Spleen (tissue), 13 donors: ENCODE measurements around the gene FEN1. TPM values are rescaled to one million over a fixed set of nuclear protein-coding genes. Genes with fewer than 3 reads are reported as not detected.

Experiments used
- DNase-seq: peaks from one replicate; pipeline ENCODE4 v3.0.0-alpha.2; 2020
- H3K27ac ChIP-seq, 8 donors: fragments of 200-600 bp; sonication (generic) in 7 of 8; 1 replicate in 4 of 8; 2 replicates in 4 of 8; pipeline versions ENCODE4 v1.5.0 to v1.8.0; 2016 to 2021; ENCODE audit warnings: inconsistent platforms in 4 of 8, mild to moderate bottlenecking in 4 of 8, moderate library complexity in 1 of 8
- H3K27me3 ChIP-seq, 7 donors: fragments of 200-600 bp; sonication (generic) in 6 of 7; replicated peaks in 1 of 7; 1 replicate in 4 of 7; 2 replicates in 3 of 7; pipeline versions ENCODE4 v1.5.0 to v1.8.0; 2016 to 2021; ENCODE audit warnings: inconsistent platforms in 3 of 7, mild to moderate bottlenecking in 1 of 7
- H3K36me3 ChIP-seq, 6 donors: fragments of 200-600 bp; sonication (generic) in 5 of 6; 1 replicate in 4 of 6; 2 replicates in 2 of 6; pipeline versions ENCODE4 v1.5.0 to v1.8.0; 2016 to 2021; ENCODE audit warnings: inconsistent platforms in 2 of 6
- H3K4me1 ChIP-seq, 6 donors: fragments of 200-600 bp; sonication (generic) in 5 of 6; 1 replicate in 3 of 6; 2 replicates in 3 of 6; pipeline versions ENCODE4 v1.5.0 to v1.8.0; 2016 to 2021; ENCODE audit warnings: inconsistent platforms in 3 of 6
- H3K4me3 ChIP-seq, 8 donors: fragments of 200-600 bp; sonication (generic) in 7 of 8; 1 replicate in 4 of 8; 2 replicates in 4 of 8; pipeline versions ENCODE4 v1.5.0 to v1.8.0; 2016 to 2021; ENCODE audit warnings: inconsistent platforms in 4 of 8, mild to moderate bottlenecking in 4 of 8, moderate library complexity in 2 of 8
- H3K9me3 ChIP-seq, 8 donors: fragments of 200-600 bp; sonication (generic) in 7 of 8; 1 replicate in 4 of 8; 2 replicates in 4 of 8; pipeline versions ENCODE4 v1.5.0 to v1.8.0; 2016 to 2021; ENCODE audit warnings: inconsistent platforms in 4 of 8
- CTCF ChIP-seq, 11 experiments: fragments of 200-600 bp in 7 of 11; fragments of 450-650 bp in 4 of 11; sonication (generic) in 4 of 11; IDR thresholded peaks in 8 of 11; conservative IDR thresholded peaks in 3 of 11; 1 replicate in 7 of 11; 2 replicates in 4 of 11; pipeline versions ENCODE4 v1.4.0 to v1.8.0; 2016 to 2021; ENCODE audit warnings: antibody characterized with exemption in 11 of 11, inconsistent platforms in 4 of 11, mild to moderate bottlenecking in 1 of 11
- POLR2A ChIP-seq, 3 donors: fragments of 450-650 bp; IDR thresholded peaks; one replicate each; pipeline ENCODE4 v1.5.1; 2017; ENCODE audit warnings: antibody characterized with exemption in 3 of 3, mild to moderate bottlenecking in 1 of 3
- POLR2AphosphoS5 ChIP-seq, 3 donors: sonication (generic); formaldehyde crosslinking; IDR thresholded peaks; one replicate each; pipeline ENCODE4 v1.5.1; 2017; ENCODE audit warnings: antibody characterized with exemption in 3 of 3
- WGBS, 5 donors: extraction: QIAGEN DNeasy Blood & Tissue Kit in 3 of 5; methylation state at CpG; one replicate each; pipeline versions ENCODE4 v1.1.5 to v1.1.7; 2013 to 2018; 5-methylcytosine and 5-hydroxymethylcytosine counted together
- intact Hi-C: fragments of 100-400 bp; cut with DNase I; formaldehyde crosslinking; loops from one replicate; pipeline ENCODE4 v1.15.0; 2023; ENCODE audit warnings: low total_unique reads
- long read RNA-seq, 2 donors: transcript quantifications; one replicate each; lab custom pipeline, GENCODE V29; 2026
- polyA plus RNA-seq, 3 donors: library from polyadenylated mRNA; stranded (reverse); fragments of 200-250 nt; gene quantifications; one replicate each; pipeline ENCODE4 v1.2.1, GENCODE V29; 2013
- total RNA-seq, 7 donors: library from RNA; depleted of rRNA in 3 of 7; stranded (reverse); fragments of >200 nt in 3 of 7; fragmentation: NEBNext Ultra II Directional in 4 of 7; extraction: Animal tissue kit (Norgen Biotek cat#: 25700) in 4 of 7; gene quantifications; one replicate each; pipeline versions ENCODE4 v1.1.0 to v1.2.1, GENCODE V29; 2016 to 2021
- donor health status: healthy with polysubstance abuse.
- donor health status: DM: no; HTN: no; CAD: no; lungs with moderate emphysema.
- donor health status: DM: no; HTN: no; CAD: no.
- donor health status: Bipolar disorder and iron deficiency.
- donor health status: healthy.
- donor health status: DM: no; HTN: no; CAD: no.
- donor health status: DM: yes; HTN: yes; CAD: no.

The FEN1 gene
- total RNA-seq, result 10 to 100 TPM in 5 of 7 donors, 1 to 10 TPM in 2; 8.9 to 17.2 (median 14.8) TPM
- 10 to 100 TPM in 2 of 3 donors, 1 to 10 TPM in 1; 7.3 to 16.7 (median 15.9) TPM for polyA plus RNA-seq
- long read RNA-seq, donor 1, transcript FEN1-201 (2 exons, 2,296 nt), result major isoform, 9 of 18 reads
- long read RNA-seq, donor 1, partial matches to known transcripts, result 8 of 18 reads
- long read RNA-seq, donor 1, other reads (novel, unspliced or antisense), result 0 of 18 reads
- long read RNA-seq, donor 2, transcript FEN1-201 (2 exons, 2,296 nt), result major isoform, 11 of 11 reads
- long read RNA-seq, donor 2, partial matches to known transcripts, result 0 of 11 reads
- long read RNA-seq, donor 2, other reads (novel, unspliced or antisense), result 0 of 11 reads

GRCh38 chr11:61792310-61793082, at the start of gene FEN1, which contains the start of gene TMEM258:
Gene FEN1 (plus strand): TSS chr11:61792911. CDS start chr11:61795362, 2,451 bp downstream.
Gene TMEM258 (minus strand): TSS chr11:61792599. CDS start chr11:61792558, 41 bp downstream.
- intact Hi-C loops, result loop anchor here (10.0 kb wide), 2 partner anchors 102 to 152 kb away; partner anchors contain the start of gene FADS3
- H3K27ac ChIP-seq, result peak within 1 kb of the TSS; percentile 92 to 99 (median 96)
- H3K4me1 ChIP-seq, result peaks cover 10 to 73% (median 29%) of the 10 kb centered on the region in 6 donors
- WGBS, 5 donors, result 0 to 1% (median 0%) methylated on average over 52 to 61 of the region's 61 CpGs
- TF ChIP-seq CTCF (IDR thresholded peaks at IDR 0.05 in 8 of 11, conservative IDR thresholded peaks at IDR 0.05 in 3 of 11), result peak in 4 of 11 experiments; percentile 13 to 50 (median 42)
- TF ChIP-seq POLR2A (IDR thresholded peaks at IDR 0.05), result peak in 1 of 3 donors; percentile 11
- TF ChIP-seq POLR2AphosphoS5 (IDR thresholded peaks at IDR 0.05), result peak; percentile 91 to 96 (median 93)
- no peaks in the 10 kb centered on the region for H3K27me3 ChIP-seq
- H3K36me3 ChIP-seq, result peaks cover 0 to 48% (median 35%) of the 10 kb centered on the region in 6 donors
- H3K9me3 ChIP-seq, result no peaks in the 10 kb centered on the region
- peak; percentile 98 for DNase-seq
- peak within 1 kb of the TSS; percentile 65 to 96 (median 81) for H3K4me3 ChIP-seq

GRCh38 chr11:61743486-61744095, 49.1 kb upstream of the FEN1 start:
- DNase-seq, result no peak
- 91 to 96% (median 94%) methylated on average over 16 to 42 of the region's 42 CpGs for WGBS, 5 donors
- H3K4me3 ChIP-seq, result no peak overlapping the region
- peaks cover 0 to 39% (median 0%) of the 10 kb centered on the region in 6 donors for H3K36me3 ChIP-seq
- TF ChIP-seq POLR2AphosphoS5 (IDR thresholded peaks at IDR 0.05) (no peak), CTCF (IDR thresholded peaks at IDR 0.05 in 8 of 11, conservative IDR thresholded peaks at IDR 0.05 in 3 of 11) (no peak), POLR2A (IDR thresholded peaks at IDR 0.05) (no peak)
- H3K9me3 ChIP-seq, result no peaks in the 10 kb centered on the region
- peaks cover 0 to 8% (median 0%) of the 10 kb centered on the region in 7 donors for H3K27me3 ChIP-seq
- peaks cover 0 to 21% (median 14%) of the 10 kb centered on the region in 6 donors for H3K4me1 ChIP-seq
- H3K27ac ChIP-seq, result no peak overlapping the region
- intact Hi-C loops, result no loop called here

GRCh38 chr11:61744181-61744580, 48.5 kb upstream of the FEN1 start:
- no peaks in the 10 kb centered on the region for H3K9me3 ChIP-seq
- TF ChIP-seq CTCF (IDR thresholded peaks at IDR 0.05 in 8 of 11, conservative IDR thresholded peaks at IDR 0.05 in 3 of 11), result no peak
- no peak for TF ChIP-seq POLR2A (IDR thresholded peaks at IDR 0.05)
- TF ChIP-seq POLR2AphosphoS5 (IDR thresholded peaks at IDR 0.05), result no peak
- H3K4me1 ChIP-seq, result peaks cover 0 to 21% (median 14%) of the 10 kb centered on the region in 6 donors
- no peak for DNase-seq
- 89 to 98% (median 92%) methylated on average over 13 to 20 of the region's 20 CpGs for WGBS, 5 donors
- H3K27me3 ChIP-seq, result peaks cover 0 to 14% (median 0%) of the 10 kb centered on the region in 7 donors
- H3K36me3 ChIP-seq, result peaks cover 0 to 33% (median 0%) of the 10 kb centered on the region in 6 donors
- no peak overlapping the region for H3K4me3 ChIP-seq
- intact Hi-C loops, result no loop called here
- no peak overlapping the region for H3K27ac ChIP-seq
